Stimulated activated CD4-positive, alpha-beta T cell treated with anti-CD3 and anti-CD28 coated beads, Interleukin-12 subunit alpha, Interleukin-12 subunit beta, amount 100 ng/mL, for 24 hours (primary cell): ENCODE data around the gene TTC21B.
"Not testable (repeated sequence)": the region's sequence is repeated elsewhere in the genome, so short reads cannot be mapped to it uniquely, and the experiment has no call there.

ENCODE experiments used
- DNase-seq, 2 experiments: peaks; one replicate each; pipeline ENCODE4 v3.0.0-alpha.2; 2020; ENCODE audit warnings: low read depth in 2 of 2

TTC21B gene

DNA sequence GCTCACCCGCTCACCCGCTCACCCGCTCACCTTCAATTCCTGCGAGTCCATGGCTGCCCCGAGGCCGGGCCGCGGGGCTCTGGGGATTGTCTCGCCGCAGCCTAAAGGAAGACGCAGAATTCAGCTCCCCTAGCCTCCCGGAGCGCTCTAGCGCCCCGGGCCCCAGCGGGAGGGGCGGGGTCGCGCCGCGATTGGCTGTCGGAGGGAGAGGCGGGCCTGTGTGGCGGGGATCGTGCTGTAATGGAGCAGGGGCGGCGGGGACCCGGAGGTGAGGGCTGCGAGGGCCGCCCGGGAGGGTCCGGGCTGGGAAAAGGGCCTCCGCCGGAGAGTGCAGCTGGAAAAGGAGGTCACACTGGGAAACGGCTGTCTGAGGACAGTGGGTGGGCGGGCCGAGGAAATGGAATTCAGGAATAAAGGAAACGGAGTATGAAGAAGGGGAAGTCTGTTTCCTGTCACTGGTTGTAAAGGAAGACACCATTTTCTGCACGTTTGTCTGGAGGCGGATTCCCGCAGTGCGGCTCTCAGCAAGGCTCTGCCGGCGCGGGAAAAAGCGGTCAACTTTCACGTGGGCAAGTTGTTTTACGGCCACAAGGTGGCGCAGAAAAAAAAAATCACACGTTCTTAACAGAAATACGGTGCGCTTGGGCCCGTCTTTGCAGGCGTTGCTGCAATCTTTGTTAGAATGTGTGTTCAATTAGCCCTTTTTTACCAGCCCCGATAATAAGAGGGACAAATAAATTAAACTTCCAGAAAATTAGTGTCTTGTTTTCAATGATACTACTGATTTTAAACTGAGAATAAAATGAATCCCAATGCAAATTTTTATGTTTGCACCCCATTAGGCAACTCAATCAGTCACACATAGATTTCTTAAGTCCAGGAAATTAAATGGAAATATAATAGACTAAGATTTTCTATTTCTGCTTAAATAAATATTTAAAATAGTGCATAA is at the start of gene TTC21B:
Gene TTC21B, minus strand, starts transcription at position 122 of the 952 bp plus-strand sequence. Its CDS starts 71 bp downstream, at position 51.
- peak; percentile 89 for DNase-seq

DNA sequence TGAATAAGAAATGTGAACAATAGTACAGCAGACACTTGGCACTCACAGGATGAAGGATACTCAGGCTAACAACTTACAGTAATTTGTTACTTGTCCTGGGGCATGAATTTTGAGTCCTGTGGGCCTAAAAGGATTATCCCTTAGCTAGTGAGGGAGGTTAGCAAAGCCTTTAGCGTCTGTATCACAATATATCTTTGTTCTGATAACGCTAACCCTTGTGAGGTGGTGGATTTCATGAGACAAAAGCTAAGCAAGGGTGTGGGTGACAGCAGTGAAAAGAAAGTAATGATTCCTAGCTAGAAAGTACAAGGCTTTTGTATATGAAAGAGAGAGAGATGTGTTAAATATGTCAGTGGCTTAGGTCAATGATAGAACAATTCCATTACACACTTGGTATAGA is 46.8 kb upstream of the TTC21B start:
- DNase-seq = no peak

DNA sequence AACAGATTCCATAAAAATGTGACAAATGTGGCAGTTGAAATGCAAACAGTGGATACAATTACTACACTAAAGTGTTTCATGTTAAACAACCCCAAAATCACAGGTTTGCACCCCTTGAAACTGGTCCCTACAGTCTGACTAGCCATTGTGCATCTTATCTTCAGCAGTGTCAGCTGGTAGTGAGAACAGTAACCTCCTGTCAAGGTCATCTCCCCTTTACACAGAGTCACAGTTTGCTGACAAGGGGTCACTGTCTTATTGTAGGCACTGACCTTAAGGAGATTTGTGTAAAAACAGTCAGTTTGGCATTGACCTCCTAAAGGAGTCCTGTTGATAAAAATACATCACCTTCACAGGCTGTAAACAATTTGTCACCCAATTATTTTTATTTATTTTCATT is 37.3 kb upstream of the TTC21B start:
- DNase-seq = no peak

DNA sequence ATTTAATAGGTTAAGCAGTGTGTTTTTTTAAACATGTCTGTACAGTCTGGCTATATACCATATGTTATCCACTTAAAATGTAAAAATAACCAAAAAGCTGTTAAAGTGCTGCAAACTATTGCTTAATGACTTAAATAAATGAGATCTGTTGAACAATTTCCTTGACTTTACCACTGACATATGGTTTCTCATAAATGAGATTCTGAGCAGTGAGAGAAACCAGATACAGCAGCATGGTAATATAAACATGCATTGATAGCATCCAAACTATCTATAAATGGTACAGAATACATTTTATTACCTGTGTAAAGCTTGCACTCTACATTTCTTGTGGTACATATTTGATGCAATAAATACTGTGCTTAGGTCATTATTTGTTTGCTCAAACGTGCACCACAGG is 36.3 kb upstream of the TTC21B start:
- DNase-seq = no peak

DNA sequence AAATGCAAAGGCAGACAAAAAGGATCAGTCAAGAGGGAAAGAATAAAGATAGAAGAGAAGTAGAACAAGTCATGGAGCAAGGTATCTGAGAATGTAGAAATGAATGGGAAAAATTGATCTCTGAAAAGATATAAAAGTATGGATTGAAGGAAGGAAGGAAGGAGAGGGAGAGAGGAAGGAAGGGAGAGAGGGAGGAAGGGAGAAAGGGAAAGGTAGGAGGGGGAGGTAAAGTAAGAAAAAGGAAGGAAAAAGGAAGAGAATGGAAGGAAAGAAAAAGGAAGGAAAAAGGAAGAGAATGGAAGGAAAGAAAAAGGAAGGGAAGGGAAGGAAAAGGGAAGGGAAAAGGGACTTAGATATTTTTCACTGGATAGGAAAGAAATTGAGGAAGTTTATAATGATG is 31.5 kb upstream of the TTC21B start:
- DNase-seq = no peak

DNA sequence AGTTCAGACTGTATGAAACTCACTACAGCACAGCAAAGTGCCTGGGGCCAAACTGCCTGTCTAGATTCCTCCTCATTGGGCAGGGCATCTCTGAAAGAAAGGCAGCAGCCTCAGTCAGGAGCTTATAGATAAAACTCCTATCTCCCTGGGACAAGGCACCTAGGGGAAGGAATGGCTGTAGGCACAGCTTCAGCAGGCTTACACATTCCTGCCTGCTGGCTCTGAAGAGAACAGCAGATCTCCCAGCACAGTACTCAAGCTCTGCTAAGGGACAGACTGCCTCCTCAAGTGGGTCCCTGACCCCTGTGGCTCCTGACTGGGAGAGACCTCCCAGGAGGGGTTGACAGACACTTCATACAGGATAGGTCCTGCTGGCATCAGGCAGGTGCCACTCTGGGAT is 18.6 kb upstream of the TTC21B start:
- not testable (repeated sequence) for DNase-seq

DNA sequence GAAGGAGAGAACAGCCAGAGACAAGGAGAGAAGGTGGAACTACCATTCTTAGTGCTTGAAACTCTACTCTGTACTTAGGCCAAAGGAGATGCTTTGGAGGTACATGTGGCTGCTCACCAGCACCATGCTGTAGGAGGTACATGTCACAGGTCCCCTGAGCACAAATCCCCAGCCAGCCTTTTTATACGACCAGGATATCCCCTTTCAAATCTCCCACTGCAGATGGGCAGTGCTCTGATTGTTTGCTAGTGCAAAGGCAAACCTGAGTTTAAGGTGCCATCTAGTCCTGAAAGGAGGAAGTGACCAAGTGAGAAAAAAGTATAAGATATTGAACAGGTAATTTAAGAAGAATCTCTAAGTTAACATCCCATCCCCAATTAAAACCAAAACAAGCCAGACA is 17.1 kb upstream of the TTC21B start:
- DNase-seq = no peak

DNA sequence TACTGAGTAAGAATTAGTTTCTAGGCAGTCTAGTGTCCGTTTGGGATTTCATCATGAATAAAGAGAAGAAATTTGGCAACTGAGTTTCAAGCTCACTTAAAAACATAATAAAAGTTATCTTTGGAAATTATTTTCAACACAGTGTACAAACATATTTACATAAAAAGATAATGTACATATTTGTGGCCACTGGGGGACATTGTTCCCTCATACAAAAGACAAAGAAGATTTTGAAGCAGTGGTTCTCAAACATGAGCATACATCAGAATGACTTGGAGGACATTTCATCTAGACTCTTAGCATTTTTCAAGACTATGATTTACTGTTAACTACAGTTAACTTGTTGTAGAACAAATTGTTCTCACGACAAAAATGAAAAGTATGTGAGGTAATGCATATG is 15.7 kb upstream of the TTC21B start:
- DNase-seq = no peak

DNA sequence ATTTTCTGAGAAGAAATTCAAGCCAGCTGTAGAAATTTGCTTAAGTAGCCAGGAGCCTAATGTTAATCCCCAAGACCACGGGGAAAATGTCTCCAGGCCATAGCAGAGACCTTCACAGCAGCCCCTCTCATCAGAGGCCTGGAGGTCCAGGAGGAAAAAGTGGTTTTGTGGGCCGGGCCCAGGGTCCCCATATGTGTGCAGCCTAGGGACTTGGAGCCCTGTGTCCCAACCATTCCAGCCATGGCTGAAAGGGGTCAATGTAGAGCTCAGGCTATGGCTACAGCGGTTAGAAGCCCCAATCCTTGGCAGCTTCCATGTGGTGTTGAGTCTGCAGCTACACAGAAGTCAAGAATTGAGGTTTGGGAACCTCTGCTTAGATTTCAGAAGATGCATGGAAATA is 14.2 kb upstream of the TTC21B start:
- no peak for DNase-seq

DNA sequence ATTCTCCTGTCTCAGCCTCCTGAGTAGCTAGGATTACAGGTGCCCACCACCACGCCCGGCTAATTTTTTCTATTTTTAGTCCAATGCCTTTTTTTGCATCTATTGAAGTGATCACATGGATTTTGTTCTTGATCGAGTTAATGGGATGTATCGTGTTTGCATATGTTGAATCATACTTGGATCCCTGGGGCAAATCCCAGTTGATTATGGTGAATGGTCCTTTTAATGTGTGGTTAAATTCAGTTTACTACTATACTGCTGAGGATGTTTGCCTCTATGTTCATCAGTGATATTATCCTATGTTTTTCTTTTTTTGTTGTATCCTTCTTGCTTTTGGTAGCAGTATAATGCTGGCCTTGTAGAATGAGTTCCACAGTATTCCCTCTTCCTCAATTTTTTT is 8.2 kb upstream of the TTC21B start:
- no peak for DNase-seq

DNA sequence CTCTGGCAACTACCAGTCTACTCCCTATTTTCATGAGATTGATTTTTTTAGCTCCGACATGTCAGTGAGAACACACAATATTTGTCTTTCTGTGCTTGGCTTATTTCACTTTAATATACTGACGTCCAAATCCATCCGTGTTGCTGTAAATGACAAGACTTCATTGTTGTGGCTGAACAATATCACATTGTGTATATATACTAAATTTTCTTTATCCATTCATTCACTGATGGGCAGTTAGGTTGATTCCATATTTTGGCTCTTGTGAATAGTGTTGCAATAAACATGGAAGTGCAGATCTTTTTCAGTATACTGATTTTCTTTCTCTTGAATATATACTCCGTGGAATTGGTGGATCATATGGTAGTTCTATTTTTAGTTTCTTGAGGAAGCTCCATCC is 5.8 kb upstream of the TTC21B start:
- DNase-seq = no peak

DNA sequence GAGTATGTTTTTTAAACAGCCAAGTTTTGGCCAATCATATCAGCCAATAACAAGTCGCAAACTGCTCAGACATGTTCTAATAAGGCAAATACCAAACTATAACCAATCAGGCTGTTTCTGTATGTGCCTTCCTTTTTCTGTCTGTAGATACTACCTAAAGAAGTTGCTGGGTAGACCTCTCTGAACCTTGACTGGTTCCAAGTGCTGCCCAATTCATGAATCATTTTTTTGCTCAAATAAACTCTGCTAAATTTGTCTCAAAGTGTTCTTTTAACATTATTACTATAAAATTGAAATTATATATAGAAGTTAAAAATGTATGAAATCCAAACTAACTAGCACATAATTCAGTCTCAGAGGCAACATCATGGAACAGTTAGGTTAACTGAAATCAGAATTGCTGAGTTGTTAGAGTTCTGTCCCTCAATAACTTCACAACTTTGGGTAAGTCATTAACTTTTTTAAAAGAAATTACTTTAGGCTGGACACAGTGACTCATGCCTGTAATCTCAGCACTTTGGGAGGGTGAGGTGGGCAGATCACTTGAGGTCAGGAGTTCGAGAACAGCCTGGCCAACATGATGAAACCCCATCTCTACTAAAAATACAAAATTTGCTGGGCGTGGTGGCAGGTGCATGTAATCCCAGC is 4.9 kb upstream of the TTC21B start:
- no peak for DNase-seq

DNA sequence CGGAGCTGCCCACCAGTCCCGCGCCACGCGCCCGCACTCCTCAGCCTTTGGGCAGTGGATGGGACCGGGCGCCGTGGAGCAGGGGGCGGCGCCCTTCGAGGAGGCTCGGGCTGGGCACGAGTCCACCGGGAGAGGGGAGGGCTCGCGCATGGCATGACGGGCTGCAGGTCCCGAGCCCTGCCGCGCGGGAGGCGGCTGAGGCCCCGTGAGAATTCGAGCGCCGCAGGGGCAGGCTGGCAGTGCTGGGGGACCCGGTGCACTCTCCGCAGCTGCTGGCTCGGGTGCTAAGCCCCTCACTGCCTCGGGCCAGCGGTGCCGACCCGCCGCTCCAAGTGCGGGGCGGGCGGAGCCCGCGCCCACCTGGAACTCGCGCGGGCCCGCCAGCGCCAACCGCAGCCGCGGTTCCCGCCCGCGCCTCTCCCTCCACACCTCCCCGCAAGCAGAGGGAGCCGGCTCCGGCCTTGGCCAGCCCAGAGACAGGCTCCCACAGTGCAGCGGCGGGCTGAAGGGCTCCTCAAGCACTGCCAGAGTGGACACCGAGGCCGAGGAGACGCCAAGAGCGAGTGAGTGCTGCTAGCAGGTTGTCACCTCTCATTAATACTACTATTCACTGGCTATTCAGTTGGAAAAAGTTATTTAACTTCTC is 3.6 kb upstream of the TTC21B start:
- DNase-seq = no peak

DNA sequence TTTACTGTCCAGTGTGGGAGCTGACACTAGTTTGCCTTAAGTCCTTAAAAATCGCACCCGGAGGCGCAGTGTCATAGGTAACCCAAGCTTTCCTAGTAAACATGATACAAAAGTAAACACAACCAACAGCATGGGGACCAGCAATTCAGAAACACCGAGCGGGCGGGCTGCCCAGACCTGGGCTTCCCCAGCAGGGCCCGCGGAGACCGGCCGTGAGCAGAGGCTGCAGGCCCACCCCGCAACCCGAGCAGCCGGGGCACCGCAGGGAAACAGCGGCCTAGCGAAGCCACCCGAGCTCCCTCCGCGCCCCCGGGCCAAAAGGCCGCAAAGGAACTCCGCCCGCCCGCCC is 296 bp downstream of the TTC21B start:
- DNase-seq = no peak

DNA sequence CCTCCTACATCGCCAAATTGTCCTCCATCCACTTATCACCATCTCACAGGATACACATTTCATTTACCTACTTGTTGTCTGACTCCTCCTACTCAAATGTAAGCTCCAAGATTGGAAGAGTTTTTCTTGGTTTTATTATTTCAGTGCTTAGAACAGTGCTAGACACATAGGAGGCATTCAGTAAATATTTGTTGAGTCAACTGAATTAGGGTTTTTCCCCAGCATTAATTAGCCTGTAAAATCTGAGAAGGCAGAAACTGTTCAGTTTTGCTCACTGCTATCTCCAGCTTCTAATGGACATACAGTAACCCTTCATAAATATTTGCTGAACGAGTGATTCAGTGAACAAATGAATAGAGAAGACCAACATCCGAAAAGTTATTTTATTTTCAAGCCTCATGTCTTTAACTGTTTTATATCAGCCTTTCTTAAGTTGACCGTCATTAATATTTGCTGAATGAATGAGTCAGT is 800 bp downstream of the TTC21B start:
- DNase-seq = no peak

DNA sequence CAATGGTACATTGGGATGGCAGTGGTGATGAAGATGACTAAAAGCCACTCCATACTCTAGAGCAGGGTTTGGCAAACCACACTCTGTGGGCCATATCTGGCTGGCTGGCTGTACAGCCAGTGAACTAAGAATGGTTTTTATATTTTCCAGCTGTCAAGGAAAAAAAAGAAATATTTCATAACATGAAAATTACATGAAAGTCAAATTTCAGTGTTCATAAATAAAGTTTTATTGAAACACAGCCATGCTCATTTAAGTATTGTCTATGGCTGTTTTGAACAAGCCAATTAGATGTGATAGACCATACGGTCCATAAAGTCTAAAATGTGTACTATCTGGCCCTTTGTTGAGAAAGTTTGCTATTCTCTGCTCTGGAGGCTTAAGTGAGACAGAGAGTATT is 1.5 kb downstream of the TTC21B start:
- DNase-seq = no peak

DNA sequence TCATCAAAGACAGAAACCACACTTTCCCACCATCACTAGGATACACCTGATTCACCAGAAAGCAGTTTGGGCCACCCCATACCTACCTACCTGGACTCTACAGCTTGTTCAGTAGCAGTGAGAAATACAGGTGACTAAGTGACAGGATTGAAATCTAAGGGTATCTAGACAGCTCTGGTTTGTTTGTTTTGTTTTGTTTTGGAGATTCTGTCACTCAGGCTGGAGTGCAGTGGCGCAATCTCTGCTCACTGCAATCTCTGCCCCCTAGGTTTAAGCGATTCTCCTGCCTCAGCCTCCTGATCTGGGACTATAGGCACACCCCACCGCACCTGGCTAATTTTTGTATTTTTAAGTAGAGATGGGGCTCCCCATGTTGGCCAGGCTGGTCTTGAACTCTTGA is 3.1 kb downstream of the TTC21B start:
- DNase-seq = no peak

DNA sequence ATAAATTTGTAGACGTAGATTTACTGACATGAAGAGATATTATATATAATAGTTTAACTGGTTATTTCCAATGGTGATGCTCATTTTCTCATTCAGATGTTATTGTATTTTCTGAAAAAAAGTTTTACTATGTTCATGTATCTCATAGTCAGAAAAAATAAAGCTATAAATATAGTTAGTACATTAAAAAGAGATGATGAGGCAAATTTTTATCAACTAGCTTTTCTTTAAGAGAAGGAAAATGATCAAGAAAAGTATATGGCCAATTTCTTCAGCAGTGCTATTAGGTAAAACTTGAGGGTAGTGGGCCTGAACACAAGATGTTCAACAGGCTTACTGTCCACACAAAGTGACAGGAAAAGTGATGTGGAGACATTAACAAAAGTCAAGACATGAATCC is 11.7 kb downstream of the TTC21B start:
- no peak for DNase-seq

DNA sequence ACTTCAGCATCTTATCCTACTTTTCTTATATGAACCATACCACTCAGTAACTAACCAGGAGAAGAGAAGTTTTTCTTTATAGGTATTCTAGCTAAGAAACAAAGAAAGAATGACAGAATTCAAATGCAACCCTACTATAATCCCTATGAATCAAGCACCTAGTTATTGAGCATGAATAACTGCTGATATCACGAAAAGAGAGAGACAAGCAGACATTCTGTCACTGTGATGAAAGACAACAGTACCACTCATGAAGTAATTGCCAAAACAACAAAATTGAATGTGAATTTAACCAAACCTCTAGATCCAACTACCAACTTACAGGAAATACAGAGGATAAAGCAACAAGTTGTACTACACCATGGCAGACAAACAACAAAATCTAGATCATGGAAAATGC is 15.3 kb downstream of the TTC21B start:
- DNase-seq = no peak

DNA sequence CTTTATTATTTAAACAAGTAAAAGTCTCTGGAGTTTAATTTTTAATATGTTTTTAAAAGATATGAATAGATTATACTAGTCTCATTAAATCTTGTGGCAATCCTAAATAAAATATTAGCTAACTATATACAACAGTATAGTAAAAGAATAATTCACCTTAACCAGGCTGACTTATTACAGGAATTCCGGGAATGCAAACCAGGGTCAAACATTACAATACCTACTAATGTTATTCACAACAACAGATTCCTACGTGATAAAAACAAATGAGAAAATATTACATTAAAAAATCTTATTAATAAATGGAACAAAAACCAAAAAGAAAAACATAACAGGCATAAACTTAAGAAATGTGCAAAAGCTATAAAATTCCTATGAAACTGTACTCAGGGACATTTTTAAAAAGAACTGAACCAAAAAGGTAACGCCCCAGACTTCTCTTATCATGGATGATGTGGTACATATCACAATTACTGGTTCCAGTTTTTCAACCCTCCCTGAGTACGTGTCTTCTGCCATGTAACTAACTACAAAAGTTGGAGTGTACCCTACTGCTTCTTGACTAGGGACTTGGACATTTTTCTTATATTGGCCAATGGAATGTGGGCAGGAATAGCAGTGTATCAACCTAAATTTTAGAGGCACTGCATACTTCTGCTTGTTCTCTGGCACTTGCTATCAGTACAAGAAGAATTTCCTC is 20.2 kb downstream of the TTC21B start:
- no peak for DNase-seq

DNA sequence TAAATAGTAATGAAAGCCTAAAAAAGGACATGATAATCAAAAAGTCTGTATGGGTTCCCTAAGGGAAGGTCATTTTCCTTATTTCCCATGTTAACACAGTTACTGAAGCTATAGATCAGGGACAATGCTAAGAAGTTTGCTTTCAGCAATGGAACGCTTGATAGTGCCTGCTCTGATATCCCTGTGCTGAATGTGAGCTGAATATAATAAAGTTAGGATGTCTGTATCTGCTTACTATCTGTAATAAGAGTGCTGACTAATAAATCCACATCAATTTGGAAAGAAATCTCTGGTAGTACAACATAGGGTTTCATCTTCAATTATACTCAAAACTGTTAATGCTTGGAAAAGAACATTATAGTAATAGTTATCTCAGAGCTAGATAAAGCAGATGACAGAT is 25.8 kb downstream of the TTC21B start:
- DNase-seq = no peak

DNA sequence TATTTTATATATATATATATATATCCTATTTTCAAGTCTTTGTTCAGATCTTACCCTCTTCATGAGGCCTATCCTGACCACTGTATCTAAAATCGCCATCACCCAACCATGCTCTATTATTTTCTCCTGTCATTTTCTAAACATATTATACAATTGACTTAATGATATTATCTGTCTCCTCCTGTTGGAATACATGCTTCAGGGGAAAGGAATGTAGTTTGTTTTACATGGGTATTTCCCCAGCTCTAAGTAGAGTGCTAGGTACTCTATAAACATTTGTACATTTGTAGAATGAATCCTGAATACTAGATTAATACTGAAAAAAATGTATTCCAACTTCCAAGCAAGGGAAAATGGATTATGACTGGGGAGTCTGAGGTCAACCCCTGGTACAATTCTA is 26.2 kb downstream of the TTC21B start:
- DNase-seq = no peak
